GM12878 (cell line): ENCODE measurements around the gene NANOGP8. TPM values are rescaled to one million over a fixed set of nuclear protein-coding genes. Genes with fewer than 3 reads are reported as not detected.

ENCODE experiments used
- ATAC-seq: fragments of 200-7000 bp; cut with Tn5 transposase; 3 replicates; pipeline ENCODE4 v1.9.1; 2020; ENCODE audit warnings: mild to moderate bottlenecking, moderate library complexity
- BruUV-seq: library from RNA; stranded (reverse); fragments of 400-500 nt; replicated peaks from 2 replicates; lab custom pipeline; 2021; lab: Mats Ljungman, UMichigan
- CTCF ChIA-PET: fragments of 300-600 bp; sonication (Branson Sonifier 250); formaldehyde crosslinking; extraction: SDS; loops from one replicate; lab custom pipeline; 2021; ENCODE audit warnings: inconsistent platforms; lab: Yijun Ruan, JAX
- POLR2A ChIA-PET: fragments of 350-600 bp; formaldehyde crosslinking; extraction: SDS; loops from one replicate; lab custom pipeline; 2021; ENCODE audit warnings: inconsistent platforms; lab: Charles Lee
- RAD21 ChIA-PET: fragments of 300-600 bp; sonication (Branson Sonifier 250); formaldehyde crosslinking; loops from one replicate; lab custom pipeline; 2023; ENCODE audit warnings: antibody characterized with exemption; ENCODE audit not compliant: unreplicated experiment; lab: Charles Lee
- SMC1A ChIA-PET: fragments of 300-600 bp; sonication (Branson Sonifier 250); formaldehyde crosslinking; loops from one replicate; lab custom pipeline; 2023; ENCODE audit not compliant: unreplicated experiment, uncharacterized antibody; lab: Charles Lee
- DNase-seq: peaks from one replicate; pipeline ENCODE4 v3.0.0-alpha.2; 2011; ENCODE audit warnings: low read depth, low spot score
- FAIRE-seq: peaks from 3 replicates; lab custom pipeline; 2011; peaks lifted over from hg19 to GRCh38; lab: Jason Lieb, UNC
- H2AFZ ChIP-seq: 2 replicates; pipeline ENCODE4 v1.6.0; 2011; ENCODE audit warnings: low read depth, low read length, control low read depth; ENCODE audit not compliant: control insufficient read depth
- H3K27ac ChIP-seq: 2 replicates; pipeline ENCODE4 v1.5.1; 2011; ENCODE audit warnings: control low read depth; ENCODE audit not compliant: control insufficient read depth, insufficient read depth
- H3K27me3 ChIP-seq, 2 experiments: replicated peaks in 1 of 2; 2 replicates each; pipeline versions ENCODE4 v1.6.0 to v1.6.1; 2011; ENCODE audit warnings: low read length in 1 of 2; ENCODE audit not compliant: control insufficient read depth in 2 of 2, insufficient read depth in 2 of 2
- H3K36me3 ChIP-seq, 2 experiments: 2 replicates each; pipeline ENCODE4 v1.5.1; 2011; ENCODE audit warnings: low read length in 1 of 2; ENCODE audit not compliant: control insufficient read depth in 2 of 2, insufficient read depth in 2 of 2
- H3K4me1 ChIP-seq: 2 replicates; pipeline ENCODE4 v1.6.1; 2011; ENCODE audit warnings: mild to moderate bottlenecking, low read length, moderate library complexity, mixed read lengths; ENCODE audit not compliant: control insufficient read depth, insufficient read depth
- H3K4me2 ChIP-seq: 2 replicates; pipeline ENCODE4 v1.6.0; 2011; ENCODE audit warnings: control low read depth; ENCODE audit not compliant: control insufficient read depth, insufficient read depth
- H3K4me3 ChIP-seq: fragments of 200-600 bp; sonication (generic); 2 replicates; pipeline ENCODE4 v1.5.1; 2016
- H3K79me2 ChIP-seq: 2 replicates; pipeline ENCODE4 v1.6.0; 2011; ENCODE audit warnings: low read length; ENCODE audit not compliant: control insufficient read depth, insufficient read depth
- H3K9ac ChIP-seq: 2 replicates; pipeline ENCODE4 v1.8.0; 2011; ENCODE audit warnings: low read length, control low read depth, mixed read lengths; ENCODE audit not compliant: control insufficient read depth, insufficient read depth
- H3K9me3 ChIP-seq: replicated peaks from 3 replicates; pipeline ENCODE4 v1.5.1; 2011; ENCODE audit warnings: mild to moderate bottlenecking, low read length; ENCODE audit not compliant: control insufficient read depth, insufficient read depth
- H4K20me1 ChIP-seq: 2 replicates; pipeline ENCODE4 v1.6.0; 2011; ENCODE audit not compliant: control insufficient read depth, insufficient read depth
- ASH2L ChIP-seq: fragments of 300-600, 200-600 bp; sonication (generic); IDR thresholded peaks from 2 replicates; pipeline ENCODE4 v1.6.1; 2017; ENCODE audit warnings: low read depth, mild to moderate bottlenecking, borderline replicate concordance
- CBFB ChIP-seq: IDR thresholded peaks from 2 replicates; pipeline ENCODE4 v1.6.1; 2016; ENCODE audit warnings: antibody characterized with exemption, low read depth
- CBX3 ChIP-seq: fragments of 200-600 bp; sonication (generic); IDR thresholded peaks from 2 replicates; pipeline ENCODE4 v1.6.1; 2016; ENCODE audit warnings: low read depth, borderline replicate concordance
- ESRRA ChIP-seq: IDR thresholded peaks from 2 replicates; pipeline ENCODE4 v1.6.1; 2012; ENCODE audit warnings: mild to moderate bottlenecking, low read length, improper control_type of control experiment
- FOS ChIP-seq: IDR thresholded peaks from 3 replicates; pipeline ENCODE4 v1.6.1; 2011; ENCODE audit warnings: borderline replicate concordance; ENCODE audit not compliant: insufficient read length; ENCODE audit errors: extremely low read depth
- GABPA ChIP-seq: IDR thresholded peaks from 2 replicates; pipeline ENCODE4 v1.6.1; 2014; ENCODE audit warnings: antibody characterized with exemption, low read depth, mild to moderate bottlenecking, inconsistent platforms
- HDGF ChIP-seq: fragments of 450-650 bp; IDR thresholded peaks from 2 replicates; pipeline ENCODE4 v1.6.1; 2016; ENCODE audit warnings: antibody characterized with exemption
- JUND ChIP-seq: IDR thresholded peaks from 2 replicates; pipeline ENCODE4 v1.6.1; 2012; ENCODE audit warnings: low read depth, mild to moderate bottlenecking, low read length, improper control_type of control experiment, moderate library complexity
- NR2C1 ChIP-seq: fragments of 450-650 bp; IDR thresholded peaks from 2 replicates; pipeline ENCODE4 v1.6.1; 2017; ENCODE audit warnings: antibody characterized with exemption, mild to moderate bottlenecking, moderate library complexity
- PAX5 ChIP-seq: IDR thresholded peaks from 2 replicates; pipeline ENCODE4 v1.6.1; 2011; ENCODE audit warnings: low read depth, low read length, borderline replicate concordance
- PML ChIP-seq: IDR thresholded peaks from 2 replicates; pipeline ENCODE4 v1.6.1; 2012; ENCODE audit warnings: low read length, inconsistent platforms
- RAD51 ChIP-seq: fragments of 450-650 bp; IDR thresholded peaks from 2 replicates; pipeline ENCODE4 v1.6.1; 2016; ENCODE audit warnings: moderate library complexity, mild to moderate bottlenecking, inconsistent platforms
- RCOR1 ChIP-seq: conservative IDR thresholded peaks from 2 replicates; pipeline ENCODE4 v1.6.1; 2012; ENCODE audit warnings: low read depth, low read length, improper control_type of control experiment
- RFX5 ChIP-seq: IDR thresholded peaks from 2 replicates; pipeline ENCODE4 v1.6.1; 2011; ENCODE audit warnings: low read depth, low read length, improper control_type of control experiment
- RUNX3 ChIP-seq: IDR thresholded peaks from 2 replicates; pipeline ENCODE4 v1.6.1; 2012; ENCODE audit warnings: low read length, inconsistent platforms
- SIN3A ChIP-seq: IDR thresholded peaks from 2 replicates; pipeline ENCODE4 v1.6.1; 2012; ENCODE audit warnings: low read depth, low read length, improper control_type of control experiment
- SMAD5 ChIP-seq: IDR thresholded peaks from 2 replicates; pipeline ENCODE4 v1.6.1; 2016; ENCODE audit warnings: antibody characterized with exemption, low read depth
- TCF7 ChIP-seq: IDR thresholded peaks from 2 replicates; pipeline ENCODE4 v1.6.1; 2014; ENCODE audit warnings: antibody characterized with exemption, borderline replicate concordance
- ZNF217 ChIP-seq: fragments of 450-650 bp; IDR thresholded peaks from 2 replicates; pipeline ENCODE4 v1.6.1; 2017; ENCODE audit warnings: antibody characterized with exemption, mild to moderate bottlenecking
- ZNF24 ChIP-seq: fragments of 450-650 bp; IDR thresholded peaks from 2 replicates; pipeline ENCODE4 v1.6.1; 2017; ENCODE audit warnings: antibody characterized with exemption, mild to moderate bottlenecking
- ZNF274 ChIP-seq: IDR thresholded peaks from one replicate; pipeline ENCODE4 v1.8.0; 2011; ENCODE audit not compliant: insufficient read length, insufficient read depth
- ZNF384 ChIP-seq: IDR thresholded peaks from 2 replicates; pipeline ENCODE4 v1.6.1; 2012; ENCODE audit warnings: low read depth, mild to moderate bottlenecking, low read length, improper control_type of control experiment, borderline replicate concordance
- ZSCAN29 ChIP-seq: fragments of 450-650 bp; IDR thresholded peaks from 2 replicates; pipeline ENCODE4 v1.6.1; 2017; ENCODE audit warnings: mild to moderate bottlenecking, moderate library complexity
- in situ Hi-C: fragments of 300-500 bp; cut with MboI; formaldehyde crosslinking; loops from 9 replicates; pipeline ENCODE4 v1.14.3; 2018; ENCODE audit warnings: mixed read lengths
- intact Hi-C: fragments of 100-400 bp; cut with micrococcal nuclease; formaldehyde crosslinking; loops from one replicate; pipeline ENCODE4 v1.14.2; 2022; ENCODE audit not compliant: unreplicated experiment
- polyA plus RNA-seq, 11 experiments: library from polyadenylated mRNA; depleted of rRNA in 4 of 11; unstranded in 6 of 11; stranded (reverse) in 5 of 11; fragments of >200 nt; fragmentation: Nextera tagmentation in 4 of 11; fragmentation: Illumina TruSeq in 1 of 11; extraction: Ambion mirVana in 4 of 11; extraction: Trizol in 1 of 11; gene quantifications; 1 replicate in 1 of 11; 2 replicates in 10 of 11; pipeline versions ENCODE4 v1.2.1 to v1.2.3, GENCODE V29; 2011 to 2016; ENCODE audit warnings: inconsistent platforms in 2 of 11, missing spikeins in 2 of 11, low read depth in 1 of 11
- total RNA-seq, 4 experiments: library from RNA; depleted of rRNA in 3 of 4; stranded (reverse); fragments of >200 nt in 3 of 4; fragmentation: Illumina TruSeq in 1 of 4; extraction: Trizol in 1 of 4; gene quantifications; 2 replicates each; pipeline versions ENCODE4 v1.2.1 to v1.2.3, GENCODE V29; 2013 to 2021
- TF ChIP-seq, protein P1 (sequence below): fragments of 450-650 bp; IDR thresholded peaks from 2 replicates; pipeline ENCODE4 v1.6.1; 2016; ENCODE audit warnings: mild to moderate bottlenecking, moderate library complexity, borderline replicate concordance

NANOGP8 gene
- total and polyA plus RNA-seq, 10 of the 15 experiments (the other 5 are each of a cell fraction or from before 2014, with no cell fraction given) = not detected

DNA sequence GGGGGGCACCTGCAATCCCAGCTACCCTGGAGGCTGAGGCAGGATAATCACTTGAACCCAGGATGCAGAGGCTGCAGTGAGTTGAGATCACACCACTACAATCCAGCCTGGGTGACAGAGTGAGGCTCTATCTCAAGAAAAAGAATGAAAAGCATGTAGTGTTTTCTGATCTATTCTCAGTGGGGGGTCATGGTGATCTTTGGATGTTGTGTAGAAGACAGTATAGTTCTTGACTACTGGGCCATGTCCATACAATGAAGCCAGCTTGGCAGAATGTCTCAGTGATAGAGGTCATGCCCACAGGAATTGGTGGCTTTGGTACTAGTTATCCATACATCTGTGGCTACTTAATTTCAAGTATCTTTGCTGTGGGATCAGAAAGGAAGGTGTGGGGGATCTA lies 26.8 kb upstream of the NANOGP8 start (continued):
- TF ChIP-seq ESRRA (no peak), ZNF217 (no peak), ZNF384 (no peak), RFX5 (no peak), PAX5 (no peak)
- TF ChIP-seq, protein P1, sequence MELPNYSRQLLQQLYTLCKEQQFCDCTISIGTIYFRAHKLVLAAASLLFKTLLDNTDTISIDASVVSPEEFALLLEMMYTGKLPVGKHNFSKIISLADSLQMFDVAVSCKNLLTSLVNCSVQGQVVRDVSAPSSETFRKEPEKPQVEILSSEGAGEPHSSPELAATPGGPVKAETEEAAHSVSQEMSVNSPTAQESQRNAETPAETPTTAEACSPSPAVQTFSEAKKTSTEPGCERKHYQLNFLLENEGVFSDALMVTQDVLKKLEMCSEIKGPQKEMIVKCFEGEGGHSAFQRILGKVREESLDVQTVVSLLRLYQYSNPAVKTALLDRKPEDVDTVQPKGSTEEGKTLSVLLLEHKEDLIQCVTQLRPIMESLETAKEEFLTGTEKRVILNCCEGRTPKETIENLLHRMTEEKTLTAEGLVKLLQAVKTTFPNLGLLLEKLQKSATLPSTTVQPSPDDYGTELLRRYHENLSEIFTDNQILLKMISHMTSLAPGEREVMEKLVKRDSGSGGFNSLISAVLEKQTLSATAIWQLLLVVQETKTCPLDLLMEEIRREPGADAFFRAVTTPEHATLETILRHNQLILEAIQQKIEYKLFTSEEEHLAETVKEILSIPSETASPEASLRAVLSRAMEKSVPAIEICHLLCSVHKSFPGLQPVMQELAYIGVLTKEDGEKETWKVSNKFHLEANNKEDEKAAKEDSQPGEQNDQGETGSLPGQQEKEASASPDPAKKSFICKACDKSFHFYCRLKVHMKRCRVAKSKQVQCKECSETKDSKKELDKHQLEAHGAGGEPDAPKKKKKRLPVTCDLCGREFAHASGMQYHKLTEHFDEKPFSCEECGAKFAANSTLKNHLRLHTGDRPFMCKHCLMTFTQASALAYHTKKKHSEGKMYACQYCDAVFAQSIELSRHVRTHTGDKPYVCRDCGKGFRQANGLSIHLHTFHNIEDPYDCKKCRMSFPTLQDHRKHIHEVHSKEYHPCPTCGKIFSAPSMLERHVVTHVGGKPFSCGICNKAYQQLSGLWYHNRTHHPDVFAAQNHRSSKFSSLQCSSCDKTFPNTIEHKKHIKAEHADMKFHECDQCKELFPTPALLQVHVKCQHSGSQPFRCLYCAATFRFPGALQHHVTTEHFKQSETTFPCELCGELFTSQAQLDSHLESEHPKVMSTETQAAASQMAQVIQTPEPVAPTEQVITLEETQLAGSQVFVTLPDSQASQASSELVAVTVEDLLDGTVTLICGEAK = no peak

DNA sequence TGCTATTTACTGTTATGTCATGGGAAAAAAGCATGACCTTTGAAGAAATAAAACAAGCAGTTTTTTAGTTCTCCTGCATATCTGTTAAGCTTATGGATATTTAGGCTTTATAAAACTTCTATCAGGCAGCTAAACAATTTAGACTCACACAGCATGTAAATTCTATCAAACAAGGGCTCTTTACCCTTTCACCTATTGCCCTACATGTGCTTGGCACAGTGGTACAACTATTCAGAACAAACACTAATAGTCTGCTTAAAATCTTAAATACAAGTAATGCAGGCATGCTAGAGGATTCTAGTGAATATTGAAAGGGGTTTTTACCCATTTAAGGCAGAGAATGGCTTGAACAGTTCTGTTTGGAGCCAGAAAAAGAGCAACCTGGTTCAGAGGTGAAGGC lies 23.4 kb upstream of the NANOGP8 start:
- SMC1A ChIA-PET = interaction anchor here (1.2 kb wide), 2 partner anchors 28 to 154 kb away, joined by 3 read pairs; no protein-coding TSS in a partner anchor
- CTCF ChIA-PET = interaction anchor here (0.6 to 1.3 kb wide), 2 partner anchors 20 to 337 kb away, joined by 3 read pairs; no protein-coding TSS in a partner anchor
- Histone ChIP-seq H3K4me2 (no peak overlapping the region), H4K20me1 (no peaks in the 10 kb centered on the region), H2AFZ (no peak overlapping the region), H3K9ac (no peak overlapping the region), H3K27me3 (no peaks in the 10 kb centered on the region), H3K4me1 (no peaks in the 10 kb centered on the region), H3K9me3 (no peaks in the 10 kb centered on the region), H3K4me3 (no peak overlapping the region), H3K27ac (no peak overlapping the region), H3K36me3 (no peaks in the 10 kb centered on the region), H3K79me2 (no peaks in the 10 kb centered on the region)
- POLR2A ChIA-PET = no interaction called here
- DNase-seq (no peak), FAIRE-seq (no peak), ATAC-seq (no peak)
- RAD21 ChIA-PET = no interaction called here
- intact Hi-C loops (no loop called here), in situ Hi-C loops (no loop called here)
- TF ChIP-seq SMAD5 (no peak), PML (no peak), ZNF274 (no peak), ZSCAN29 (no peak), ZNF24 (no peak), TCF7 (no peak), SIN3A (no peak), CBX3 (no peak), NR2C1 (no peak), RAD51 (no peak), GABPA (no peak), PAX5 (no peak), RUNX3 (no peak), HDGF (no peak), CBFB (no peak), FOS (no peak), RCOR1 (no peak), JUND (no peak), ASH2L (no peak)
- BruUV-seq = no TSS peak
